ENCODE data around the gene LAIR1. TPM values are rescaled to one million over a fixed set of nuclear protein-coding genes. Genes with fewer than 3 reads are reported as not detected.

LAIR1 gene
- polyA plus RNA-seq, 1 experiment = not detected

GRCh38 chr19:54356444-54357056 is 8.2 kb downstream of the LAIR1 start:
- ChIA-PET POLR2A (no interaction called here), CTCF (interaction anchor here (0.6 kb wide), 1 partner anchor 35 kb away, joined by 3 read pairs; no protein-coding TSS in a partner anchor)
- DNase-seq (ENCODE audit: low read depth) = no peak
- TF ChIP-seq CTCF (IDR thresholded peaks at IDR 0.05; ENCODE audit: insufficient read depth, low read depth, low read length) = no peak
- Histone ChIP-seq H3K36me3 (ENCODE audit: control insufficient read depth, insufficient read depth, low read length) (no peaks in the 10 kb centered on the region), H3K4me3 (ENCODE audit: low read depth, low read length) (no peak overlapping the region), H3K27me3 (ENCODE audit: control insufficient read depth, insufficient read depth, low read length) (no peaks in the 10 kb centered on the region)

- no peak for DNase-seq (ENCODE audit: low read depth)
- Histone ChIP-seq H3K4me3 (ENCODE audit: low read depth, low read length) (no peak overlapping the region), H3K27me3 (ENCODE audit: control insufficient read depth, insufficient read depth, low read length) (no peaks in the 10 kb centered on the region), H3K36me3 (ENCODE audit: control insufficient read depth, insufficient read depth, low read length) (no peaks in the 10 kb centered on the region)
- POLR2A ChIA-PET = no interaction called here
- CTCF ChIA-PET = interaction anchor here (0.6 kb wide), 1 partner anchor 36 kb away, joined by 3 read pairs; no protein-coding TSS in a partner anchor
- TF ChIP-seq CTCF (IDR thresholded peaks at IDR 0.05; ENCODE audit: insufficient read depth, low read depth, low read length) = no peak
Measured at GRCh38 chr19:54355675-54356074, 9.1 kb downstream of the LAIR1 start.

- Histone ChIP-seq H3K36me3 (ENCODE audit: control insufficient read depth, insufficient read depth, low read length) (no peaks in the 10 kb centered on the region), H3K27me3 (ENCODE audit: control insufficient read depth, insufficient read depth, low read length) (no peaks in the 10 kb centered on the region), H3K4me3 (ENCODE audit: low read depth, low read length) (no peak overlapping the region)
- no peak for TF ChIP-seq CTCF (IDR thresholded peaks at IDR 0.05; ENCODE audit: insufficient read depth, low read depth, low read length)
- CTCF ChIA-PET = interaction anchor here (0.7 to 1.7 kb wide), 2 partner anchors 16 to 30 kb away, joined by 3 to 6 read pairs; partner anchors contain the start of gene LILRA4
- POLR2A ChIA-PET = no interaction called here
- no peak for DNase-seq (ENCODE audit: low read depth)
Measured at GRCh38 chr19:54354761-54355160, 10.0 kb downstream of the LAIR1 start.

- TF ChIP-seq CTCF (IDR thresholded peaks at IDR 0.05; ENCODE audit: insufficient read depth, low read depth, low read length) = no peak
- ChIA-PET POLR2A (no interaction called here), CTCF (no interaction called here)
Measured at GRCh38 chr19:54352546-54352945, 12.2 kb downstream of the LAIR1 start.

GRCh38 chr19:54352041-54352440 is 12.7 kb downstream of the LAIR1 start:
- no peak overlapping the region for H3K4me3 ChIP-seq (ENCODE audit: low read depth, low read length)
- ChIA-PET CTCF (no interaction called here), POLR2A (no interaction called here)
- no peak for DNase-seq (ENCODE audit: low read depth)
- no peaks in the 10 kb centered on the region for H3K27me3 ChIP-seq (ENCODE audit: control insufficient read depth, insufficient read depth, low read length)
- no peak for TF ChIP-seq CTCF (IDR thresholded peaks at IDR 0.05; ENCODE audit: insufficient read depth, low read depth, low read length)
- no peaks in the 10 kb centered on the region for H3K36me3 ChIP-seq (ENCODE audit: control insufficient read depth, insufficient read depth, low read length)

More at GRCh38 chr19:54352546-54352945, 12.2 kb downstream of the LAIR1 start:
- DNase-seq (ENCODE audit: low read depth) = no peak
- H3K36me3 ChIP-seq (ENCODE audit: control insufficient read depth, insufficient read depth, low read length) = no peaks in the 10 kb centered on the region
- H3K4me3 ChIP-seq (ENCODE audit: low read depth, low read length) = no peak overlapping the region
- H3K27me3 ChIP-seq (ENCODE audit: control insufficient read depth, insufficient read depth, low read length) = no peaks in the 10 kb centered on the region

All from BJ (cell line).